ENCODE measurements around the gene TRDMT1.

The TRDMT1 gene

DNA sequence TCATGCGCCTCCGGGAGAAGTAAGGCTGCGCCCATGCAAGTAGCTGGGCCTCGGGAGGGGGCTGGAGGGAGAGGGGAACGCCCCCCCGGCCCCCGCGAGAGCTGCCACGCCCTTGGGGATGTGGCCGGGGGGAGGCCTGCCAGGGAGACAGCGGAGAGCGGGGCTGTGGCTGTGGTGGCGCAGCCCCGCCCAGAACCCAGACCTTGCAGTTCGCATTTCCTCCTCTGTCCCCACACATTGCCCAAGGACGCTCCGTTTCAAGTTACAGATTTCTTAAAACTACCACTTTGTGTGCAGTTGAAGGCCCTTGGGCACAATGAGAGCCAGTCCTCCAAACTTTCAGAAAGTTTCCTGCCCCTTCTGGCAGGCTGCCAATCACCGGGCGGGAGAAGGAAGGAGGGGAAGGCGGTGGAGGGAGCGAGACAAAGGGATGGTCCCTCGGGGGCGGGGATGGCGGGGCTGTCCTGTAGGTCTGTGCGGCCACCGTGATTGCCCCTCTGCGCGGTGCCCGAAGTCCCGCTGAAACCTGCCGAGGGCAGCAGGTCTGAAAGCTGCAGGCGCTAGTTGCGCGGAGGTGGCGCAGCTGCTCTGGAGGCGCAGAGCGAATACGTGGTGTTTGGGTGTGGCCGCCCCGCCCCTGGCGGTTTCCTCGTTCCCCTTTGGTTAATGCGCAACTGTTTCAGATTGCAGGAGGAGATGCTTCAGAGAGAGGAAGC, 28.7 kb upstream of the TRDMT1 start:
- no peak for DNase-seq

DNA sequence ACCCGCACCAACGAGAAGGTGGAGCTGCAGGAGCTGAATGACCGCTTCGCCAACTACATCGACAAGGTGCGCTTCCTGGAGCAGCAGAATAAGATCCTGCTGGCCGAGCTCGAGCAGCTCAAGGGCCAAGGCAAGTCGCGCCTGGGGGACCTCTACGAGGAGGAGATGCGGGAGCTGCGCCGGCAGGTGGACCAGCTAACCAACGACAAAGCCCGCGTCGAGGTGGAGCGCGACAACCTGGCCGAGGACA, 28.2 kb upstream of the TRDMT1 start:
- no peak for DNase-seq

DNA sequence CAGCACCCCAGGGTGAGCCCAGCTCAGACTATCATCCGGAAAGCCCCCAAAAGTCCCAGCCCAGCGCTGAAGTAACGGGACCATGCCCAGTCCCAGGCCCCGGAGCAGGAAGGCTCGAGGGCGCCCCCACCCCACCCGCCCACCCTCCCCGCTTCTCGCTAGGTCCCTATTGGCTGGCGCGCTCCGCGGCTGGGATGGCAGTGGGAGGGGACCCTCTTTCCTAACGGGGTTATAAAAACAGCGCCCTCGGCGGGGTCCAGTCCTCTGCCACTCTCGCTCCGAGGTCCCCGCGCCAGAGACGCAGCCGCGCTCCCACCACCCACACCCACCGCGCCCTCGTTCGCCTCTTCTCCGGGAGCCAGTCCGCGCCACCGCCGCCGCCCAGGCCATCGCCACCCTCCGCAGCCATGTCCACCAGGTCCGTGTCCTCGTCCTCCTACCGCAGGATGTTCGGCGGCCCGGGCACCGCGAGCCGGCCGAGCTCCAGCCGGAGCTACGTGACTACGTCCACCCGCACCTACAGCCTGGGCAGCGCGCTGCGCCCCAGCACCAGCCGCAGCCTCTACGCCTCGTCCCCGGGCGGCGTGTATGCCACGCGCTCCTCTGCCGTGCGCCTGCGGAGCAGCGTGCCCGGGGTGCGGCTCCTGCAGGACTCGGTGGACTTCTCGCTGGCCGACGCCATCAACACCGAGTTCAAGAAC, 27.7 kb upstream of the TRDMT1 start:
- peak; percentile 24 to 82 for DNase-seq

DNA sequence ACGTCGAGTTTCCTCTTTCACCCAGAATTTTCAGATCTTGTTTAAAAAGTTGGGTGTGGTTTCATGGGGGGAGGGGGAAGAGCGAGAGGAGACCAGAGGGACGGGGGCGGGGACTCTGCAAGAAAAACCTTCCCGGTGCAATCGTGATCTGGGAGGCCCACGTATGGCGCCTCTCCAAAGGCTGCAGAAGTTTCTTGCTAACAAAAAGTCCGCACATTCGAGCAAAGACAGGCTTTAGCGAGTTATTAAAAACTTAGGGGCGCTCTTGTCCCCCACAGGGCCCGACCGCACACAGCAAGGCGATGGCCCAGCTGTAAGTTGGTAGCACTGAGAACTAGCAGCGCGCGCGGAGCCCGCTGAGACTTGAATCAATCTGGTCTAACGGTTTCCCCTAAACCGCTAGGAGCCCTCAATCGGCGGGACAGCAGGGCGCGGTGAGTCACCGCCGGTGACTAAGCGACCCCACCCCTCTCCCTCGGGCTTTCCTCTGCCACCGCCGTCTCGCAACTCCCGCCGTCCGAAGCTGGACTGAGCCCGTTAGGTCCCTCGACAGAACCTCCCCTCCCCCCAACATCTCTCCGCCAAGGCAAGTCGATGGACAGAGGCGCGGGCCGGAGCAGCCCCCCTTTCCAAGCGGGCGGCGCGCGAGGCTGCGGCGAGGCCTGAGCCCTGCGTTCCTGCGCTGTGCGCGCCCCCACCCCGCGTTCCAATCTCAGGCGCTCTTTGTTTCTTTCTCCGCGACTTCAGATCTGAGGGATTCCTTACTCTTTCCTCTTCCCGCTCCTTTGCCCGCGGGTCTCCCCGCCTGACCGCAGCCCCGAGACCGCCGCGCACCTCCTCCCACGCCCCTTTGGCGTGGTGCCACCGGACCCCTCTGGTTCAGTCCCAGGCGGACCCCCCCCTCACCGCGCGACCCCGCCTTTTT, 26.9 kb upstream of the TRDMT1 start, which contains the start of gene VIM:
Gene VIM, plus strand, starts transcription at position 151 of the 925 bp plus-strand sequence. CDS start 1,182 bp downstream, outside the sequence.
- peak; percentile 92 to 94 for DNase-seq

DNA sequence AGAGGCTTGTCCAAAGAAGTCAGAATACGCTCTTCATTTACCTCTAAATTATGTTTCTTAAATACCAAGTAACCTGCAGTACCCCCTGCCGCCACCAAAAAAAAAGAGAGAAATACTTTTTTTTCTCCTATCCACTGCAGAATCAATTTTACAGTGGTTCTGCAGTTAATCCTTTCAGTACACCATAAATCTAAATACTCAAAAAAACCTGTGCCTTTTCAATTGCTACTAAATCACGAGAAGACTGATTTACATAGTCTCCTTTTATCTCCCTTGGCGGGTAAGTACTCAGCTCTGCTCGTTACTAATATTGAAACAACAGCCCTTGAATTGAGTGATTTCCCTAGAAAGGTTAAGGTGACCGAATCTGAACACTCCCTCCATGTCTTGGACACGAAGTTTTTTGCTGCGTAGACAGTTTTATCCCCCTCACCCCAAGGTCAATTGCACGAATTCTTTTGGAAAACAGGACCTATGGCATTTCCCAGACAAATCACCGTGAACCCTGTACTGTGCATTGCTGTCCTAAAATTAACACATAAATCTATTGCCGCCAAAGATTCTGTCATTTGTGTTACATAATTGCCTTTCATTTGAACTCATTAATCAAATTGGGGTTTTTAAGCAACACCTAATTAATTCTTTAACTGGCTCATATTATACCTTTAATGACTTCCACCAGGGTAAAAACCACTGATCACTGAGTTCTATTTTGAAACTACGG, 26.1 kb upstream of the TRDMT1 start:
- DNase-seq, result no peak

DNA sequence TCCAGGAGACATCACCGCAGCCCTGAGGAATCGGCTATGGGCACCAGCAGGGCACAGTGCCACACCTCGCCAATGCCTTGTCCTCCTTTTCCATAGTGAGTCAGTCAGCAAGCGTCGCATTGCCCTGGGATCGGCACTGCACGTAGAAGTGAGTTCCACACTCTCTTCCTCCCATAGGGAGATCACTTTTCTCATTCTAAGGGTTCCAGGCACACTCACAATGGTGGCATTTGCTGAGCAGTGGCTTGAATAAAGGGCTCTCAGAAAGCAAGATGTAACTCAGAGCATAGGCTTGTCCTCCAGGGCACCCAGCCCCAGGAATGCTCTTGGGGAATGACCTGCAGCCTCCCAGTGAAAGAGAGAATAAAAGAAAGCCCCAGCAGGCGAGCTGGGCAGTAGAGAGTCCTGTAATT, 25.4 kb upstream of the TRDMT1 start:
- DNase-seq, result no peak

DNA sequence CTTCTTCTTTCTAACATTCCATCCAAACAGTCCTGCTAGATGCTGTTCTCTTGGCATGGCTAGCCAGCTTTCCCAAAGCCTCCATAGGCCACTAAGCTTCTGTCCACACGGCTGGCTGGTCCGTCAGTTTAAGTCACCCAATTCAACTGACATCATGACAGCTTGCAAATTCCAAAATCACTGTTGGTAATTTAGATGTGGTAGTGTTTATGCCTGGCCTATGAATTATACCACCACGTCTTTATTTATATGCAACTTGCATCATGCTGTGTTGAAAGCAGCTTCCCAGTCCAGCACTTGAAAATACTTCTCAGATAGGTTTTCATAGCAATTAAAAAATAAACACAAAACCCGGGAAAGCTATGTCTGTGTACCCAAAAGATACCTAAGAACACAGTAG, 24.3 kb upstream of the TRDMT1 start:
- DNase-seq, result no peak

DNA sequence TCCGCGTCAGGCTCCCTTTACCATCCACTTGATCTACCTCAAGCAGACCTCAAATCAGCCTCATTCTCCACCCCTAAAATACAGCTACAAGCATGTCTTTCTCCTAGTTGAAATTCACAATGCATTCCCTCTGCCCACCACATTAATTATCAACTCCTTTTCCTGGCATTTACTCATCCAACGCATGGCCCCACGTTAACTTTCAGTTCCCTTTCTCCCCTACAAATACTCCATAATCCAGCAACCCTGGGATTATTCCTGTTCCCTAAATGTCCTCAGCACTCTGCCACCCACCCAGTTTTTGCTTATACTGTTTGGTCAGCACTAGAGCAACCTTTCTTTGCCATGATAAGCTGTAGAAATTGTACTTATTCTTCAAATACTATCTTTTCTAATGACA, 20.9 kb upstream of the TRDMT1 start:
- no peak for DNase-seq

DNA sequence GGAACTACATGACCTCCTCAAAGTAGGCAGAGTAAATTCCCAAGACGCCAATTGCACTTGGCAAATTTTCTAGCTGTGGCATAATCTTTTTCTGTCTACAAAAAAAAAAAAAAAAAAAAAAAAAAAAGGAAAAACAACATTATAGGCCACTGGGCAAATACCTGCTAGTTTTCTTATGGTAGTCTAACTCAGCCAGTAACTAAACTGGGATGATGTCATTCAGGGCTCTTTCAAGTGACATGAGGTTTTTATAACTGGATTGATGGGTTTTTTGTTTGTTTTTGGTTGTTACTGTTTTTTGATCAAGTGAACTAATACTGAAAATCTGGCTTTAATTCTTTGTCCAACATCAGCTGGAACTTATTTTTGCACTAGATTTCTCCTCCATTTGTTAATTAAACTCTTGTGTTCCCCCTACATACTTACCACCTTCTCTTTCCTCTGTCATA, 19.2 kb upstream of the TRDMT1 start:
- DNase-seq, result no peak

DNA sequence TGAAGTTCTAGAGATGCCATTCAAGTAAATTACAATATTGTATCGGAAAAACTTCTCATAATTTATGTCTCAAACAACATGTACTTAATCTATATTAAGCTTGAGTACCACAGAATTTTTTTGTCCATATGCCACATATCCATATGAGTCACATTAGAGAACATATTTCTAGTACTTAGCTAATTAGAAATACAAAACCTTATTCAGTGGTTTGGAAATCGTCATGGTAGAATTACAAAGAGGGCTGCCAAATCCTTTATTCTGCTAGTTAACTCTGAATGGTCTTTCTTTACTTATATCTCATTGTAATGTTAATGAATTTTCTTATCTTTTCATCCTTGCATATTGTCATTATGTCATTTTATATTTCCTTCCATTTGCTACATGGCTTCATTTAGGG, 17.6 kb upstream of the TRDMT1 start:
- no peak for DNase-seq

DNA sequence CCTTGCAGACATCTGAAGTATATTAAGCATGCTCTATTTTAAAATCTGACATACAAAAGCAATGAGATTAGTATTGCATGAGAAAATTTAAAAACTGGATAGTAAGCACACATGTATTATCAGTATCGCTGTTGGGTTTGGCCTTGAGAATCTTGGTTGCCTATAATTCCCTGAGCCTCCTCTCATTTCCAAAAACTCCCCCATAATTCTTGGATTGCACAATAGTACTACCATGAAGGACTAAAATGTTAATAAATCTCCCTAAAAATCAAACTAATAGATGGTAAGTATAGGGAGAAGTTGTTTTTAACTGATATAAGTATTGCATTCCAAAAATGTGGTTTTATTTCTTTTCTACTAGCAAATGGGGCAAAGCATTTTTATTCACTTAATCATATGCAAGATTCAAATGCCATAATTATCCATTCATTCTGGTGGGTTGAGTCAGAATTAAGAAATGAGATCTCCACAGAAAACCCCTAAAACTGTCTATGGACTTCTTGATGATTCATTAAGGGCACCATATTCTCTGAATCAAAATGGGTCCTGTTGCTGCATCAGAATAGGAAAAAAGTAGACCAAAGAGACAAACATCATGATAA, 16.3 kb upstream of the TRDMT1 start:
- DNase-seq, result no peak

DNA sequence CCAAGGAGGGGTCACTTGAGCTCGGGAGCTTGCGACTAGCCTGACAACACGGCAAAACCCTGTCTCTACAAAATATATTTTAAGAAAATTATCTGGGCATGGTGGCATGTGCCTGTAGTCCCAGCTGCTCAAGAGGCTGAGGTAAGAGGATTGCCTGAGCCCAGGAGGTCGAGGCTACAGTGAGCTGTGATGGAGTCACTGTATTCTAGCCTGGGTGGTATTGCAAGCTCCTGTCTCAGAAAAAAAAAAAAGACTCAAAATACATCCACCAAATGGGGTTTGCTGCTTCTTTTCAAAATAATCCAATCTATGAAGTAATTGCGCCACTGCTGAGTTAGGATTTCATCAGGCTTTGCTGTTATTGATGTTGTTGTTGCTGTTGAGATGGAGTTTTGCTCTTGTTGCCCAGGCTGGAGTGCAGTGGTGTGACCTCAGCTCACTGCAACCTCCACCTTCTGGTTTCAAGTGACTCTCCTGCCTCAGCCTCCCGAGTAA, 15.5 kb upstream of the TRDMT1 start:
- DNase-seq, result no peak

DNA sequence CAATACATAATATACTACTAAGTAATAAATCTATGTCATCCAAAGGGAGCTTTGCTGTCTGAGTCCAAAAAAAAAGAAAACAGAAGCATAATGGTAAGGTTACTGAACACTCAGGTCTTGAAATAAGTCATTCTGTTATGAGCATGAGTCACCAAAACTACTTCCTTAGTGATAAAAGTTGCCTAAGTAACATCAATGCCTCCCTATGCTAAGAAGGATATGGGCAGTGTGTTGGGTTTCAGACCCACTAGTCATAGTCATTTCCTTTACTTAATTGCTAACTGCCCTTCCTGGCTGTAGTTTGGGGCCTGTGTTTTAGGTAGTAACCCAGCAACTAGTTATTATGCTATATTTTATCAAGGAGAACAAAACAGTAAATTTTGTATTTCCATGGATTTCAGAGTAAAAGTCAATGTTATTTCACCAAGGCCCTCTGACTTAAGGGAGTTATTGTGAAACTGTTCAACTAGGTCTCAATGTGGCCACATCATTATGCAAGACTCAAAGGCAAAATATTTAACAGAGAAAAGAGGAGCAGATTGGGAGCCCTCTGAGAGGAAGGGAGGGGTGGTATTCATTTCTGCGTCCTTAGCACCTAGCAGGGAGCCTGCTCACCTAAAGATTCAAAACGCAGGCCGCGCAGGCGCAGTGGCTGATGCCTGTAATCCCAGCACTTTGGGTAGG, 14.9 kb upstream of the TRDMT1 start:
- DNase-seq, result peak; percentile 82 to 99

DNA sequence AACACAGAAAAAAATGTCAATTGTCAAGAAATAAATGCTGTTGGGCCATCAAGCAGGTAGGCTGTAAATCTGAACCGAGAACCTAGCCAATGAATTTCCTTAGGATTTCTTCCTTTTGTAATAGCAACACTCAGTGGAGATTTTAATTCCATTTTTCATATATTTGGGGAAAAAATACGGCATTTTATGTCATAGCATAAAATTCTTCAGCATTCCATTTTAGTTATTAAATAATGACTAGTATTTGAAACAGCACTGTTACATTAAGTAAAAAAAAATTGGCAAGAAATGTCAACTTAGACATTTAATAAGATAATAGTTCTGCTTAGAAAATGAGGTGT, 14.3 kb upstream of the TRDMT1 start:
- DNase-seq, result no peak

DNA sequence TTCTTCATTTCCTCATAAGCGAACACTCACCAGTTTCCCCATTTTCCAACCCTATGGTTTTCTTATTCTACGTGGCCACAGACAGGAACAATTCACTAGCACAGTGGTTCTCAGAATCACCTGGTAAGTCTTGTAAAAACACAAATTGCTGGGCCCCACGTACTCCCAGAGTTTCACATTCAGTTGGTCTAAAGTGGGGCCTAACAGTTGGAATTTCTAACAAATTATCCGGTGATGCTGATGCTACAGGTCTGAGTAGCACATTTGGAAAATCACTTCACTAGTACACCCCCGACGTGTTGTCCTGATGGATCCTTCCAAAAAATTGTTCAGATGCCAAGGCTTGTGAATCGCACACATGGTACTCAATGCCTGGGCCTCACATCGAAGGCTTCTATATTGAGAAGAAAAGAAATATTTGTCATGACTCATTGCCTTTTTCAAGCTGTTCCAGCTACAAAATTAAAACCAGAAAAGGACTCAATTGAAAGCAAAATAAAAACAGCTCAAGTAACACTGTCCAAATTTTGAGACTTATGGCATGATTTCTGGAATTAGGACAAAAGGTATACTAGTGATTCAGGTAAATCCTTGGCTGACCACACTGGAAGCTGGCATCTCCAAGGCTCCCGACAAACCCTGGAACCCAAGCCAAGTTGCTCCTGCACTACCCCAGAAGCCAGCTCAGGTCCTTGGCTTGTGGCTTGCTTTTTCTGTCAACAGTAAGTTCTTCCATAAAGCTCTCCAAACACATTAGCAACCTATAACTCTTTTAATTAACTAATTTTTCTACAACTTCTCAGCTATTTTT, 13.7 kb upstream of the TRDMT1 start:
- DNase-seq, result peak; percentile 72 to 90

DNA sequence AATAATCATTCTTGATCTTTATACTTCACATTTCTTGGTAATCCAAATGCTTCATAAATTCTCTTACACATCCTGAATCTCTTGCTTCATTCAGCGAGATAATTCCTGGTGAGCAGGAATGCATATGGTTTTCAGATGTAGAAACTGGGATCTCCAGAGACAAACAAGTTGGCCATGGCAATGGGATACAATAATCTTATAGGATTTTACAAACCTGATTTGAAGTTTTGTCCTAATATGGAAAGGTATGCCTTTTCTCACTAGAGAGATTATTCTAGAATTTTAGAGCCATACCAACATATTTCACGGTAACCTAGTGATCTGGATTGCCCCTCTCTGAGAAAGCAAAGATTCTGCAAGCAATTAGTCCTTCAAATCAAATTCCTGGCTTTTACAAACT, 13.1 kb upstream of the TRDMT1 start:
- DNase-seq, result no peak

DNA sequence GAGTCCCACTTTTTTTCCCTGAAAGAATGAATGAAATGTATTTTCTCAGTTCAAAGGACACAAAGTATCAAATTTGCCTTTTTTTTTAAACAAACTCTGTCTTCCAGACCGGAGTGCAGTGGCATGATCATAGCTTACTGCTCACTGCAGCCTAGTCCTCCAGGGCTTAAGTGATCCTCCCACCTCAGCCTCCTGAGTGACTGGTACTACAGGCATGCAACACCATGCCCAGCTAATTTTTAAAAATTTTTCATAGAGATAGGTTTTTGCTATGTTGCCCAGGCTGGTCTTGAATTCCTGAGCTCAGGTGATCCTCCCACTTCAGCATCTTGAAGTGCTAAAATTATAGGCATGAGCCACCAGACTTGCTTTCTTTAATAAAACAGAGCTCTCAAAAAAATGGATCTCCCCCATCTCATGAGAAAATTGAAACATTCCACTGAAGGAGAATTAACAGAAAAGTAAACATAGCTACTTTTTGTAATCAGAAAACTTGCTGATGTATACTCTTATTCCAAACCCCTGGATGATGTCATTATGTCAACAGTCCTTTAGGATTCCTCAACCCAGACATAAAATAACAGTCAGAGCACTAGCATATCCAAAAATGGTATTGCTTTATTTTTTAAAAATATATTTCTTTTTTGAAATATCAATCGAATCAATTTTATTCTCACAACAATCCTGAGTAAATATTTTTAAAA, 12.3 kb upstream of the TRDMT1 start:
- peak; percentile 12 to 66 for DNase-seq

DNA sequence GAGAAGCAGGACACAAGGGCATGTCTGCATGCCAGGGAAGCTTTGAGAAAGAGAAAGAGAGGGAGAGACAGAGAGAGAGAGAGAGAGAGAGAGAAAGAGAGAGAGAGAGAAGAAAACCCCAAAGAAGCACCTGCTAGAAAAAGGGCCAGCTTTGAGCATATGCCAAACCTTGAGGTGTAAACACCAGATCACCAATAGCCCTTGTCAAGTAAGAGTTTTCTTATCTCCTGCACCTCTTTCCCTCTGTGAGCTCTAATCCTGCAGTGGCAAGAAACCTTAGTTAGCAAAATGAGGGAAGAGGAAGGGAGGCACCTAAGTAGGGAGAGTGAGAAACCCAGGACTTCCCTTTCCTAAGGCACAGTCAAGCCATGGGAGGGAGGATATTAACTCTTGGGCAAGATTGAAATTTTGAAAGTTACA, 11.3 kb upstream of the TRDMT1 start:
- DNase-seq, result no peak

DNA sequence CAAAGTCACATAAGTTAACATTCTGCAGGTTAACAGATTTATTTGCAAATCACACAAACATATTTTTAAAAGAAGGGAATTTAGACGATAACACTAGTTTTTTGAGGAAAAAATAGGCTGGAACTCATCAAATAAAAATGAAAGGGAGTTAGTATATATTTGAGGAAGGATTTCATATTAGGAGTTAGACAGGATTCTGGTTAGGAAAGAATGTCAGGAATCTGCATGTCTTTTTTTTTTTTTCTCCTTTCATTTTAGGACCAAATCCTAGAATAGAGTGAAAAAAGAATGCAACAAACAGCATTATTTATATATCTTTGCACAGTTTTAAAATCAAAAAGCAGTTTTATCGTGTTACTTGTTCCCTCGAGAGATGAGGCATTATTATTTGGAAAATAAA, 8.9 kb upstream of the TRDMT1 start:
- no peak for DNase-seq

DNA sequence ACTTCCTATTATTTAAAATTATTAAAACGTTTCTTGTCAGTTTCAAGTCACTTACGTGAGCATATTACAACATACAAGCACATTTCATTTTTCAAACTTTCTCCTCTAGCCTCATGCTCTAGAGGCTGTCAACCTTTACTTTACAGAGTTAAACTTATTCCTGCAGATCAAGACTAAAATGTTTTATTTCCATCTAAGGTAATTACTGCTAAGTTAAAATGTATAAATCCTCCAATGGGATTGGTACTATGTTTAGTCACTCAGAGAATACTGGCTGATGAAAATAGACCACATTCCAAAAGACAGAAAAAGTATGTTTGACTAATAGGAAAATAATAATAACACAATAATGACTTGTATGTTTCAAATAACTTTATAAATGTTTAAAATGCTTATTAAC, 8.4 kb upstream of the TRDMT1 start:
- no peak for DNase-seq
